Skin epidermis (tissue), 12 donors: ENCODE measurements around the gene F11R.
"Not testable (repeated sequence)": the region's sequence is repeated elsewhere in the genome, so short reads cannot be mapped to it uniquely, and the experiment has no call there.

ENCODE experiments used
- H3K27ac ChIP-seq, 21 experiments: fragments of 200-600 bp; sonication (generic) in 11 of 21; one replicate each; pipeline ENCODE4 v1.5.0; 2020; ENCODE audit warnings: mild to moderate bottlenecking in 3 of 21, inconsistent platforms in 2 of 21, moderate library complexity in 2 of 21
- H3K4me3 ChIP-seq, 7 experiments: fragments of 200-600 bp; sonication (generic) in 2 of 7; one replicate each; pipeline ENCODE4 v1.5.0; 2020; ENCODE audit warnings: inconsistent platforms in 2 of 7, mild to moderate bottlenecking in 2 of 7, moderate library complexity in 1 of 7

The F11R gene

DNA sequence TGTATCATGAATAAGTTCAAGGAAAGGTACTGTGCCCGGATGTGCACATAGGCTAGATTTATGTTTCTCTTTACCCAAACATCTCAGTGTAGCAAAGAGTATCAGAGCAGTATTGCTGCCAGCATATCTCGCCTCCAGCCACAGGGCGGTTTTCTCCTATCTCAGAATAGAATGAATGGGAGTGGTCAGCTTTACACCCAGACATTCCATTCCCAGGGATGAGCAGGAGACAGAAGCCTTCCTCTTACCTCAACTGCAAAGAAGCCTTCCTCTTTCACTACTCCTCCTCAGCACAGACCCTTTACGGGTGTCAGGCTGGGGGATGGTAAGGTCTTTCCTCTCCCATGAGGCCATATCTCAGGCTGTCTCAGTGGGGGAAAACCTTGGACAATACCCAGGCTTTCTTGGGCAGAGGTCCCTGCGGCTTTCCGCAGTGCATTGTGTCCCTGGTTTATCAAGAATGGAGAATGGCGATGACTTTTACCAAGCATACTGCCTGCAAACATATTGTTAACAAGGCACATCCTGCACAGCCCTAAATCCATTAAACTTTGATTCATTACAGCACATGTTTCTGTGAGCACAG lies 73.7 kb downstream of the F11R start:
- H3K4me3 ChIP-seq, H3K27ac ChIP-seq: not testable (repeated sequence)

DNA sequence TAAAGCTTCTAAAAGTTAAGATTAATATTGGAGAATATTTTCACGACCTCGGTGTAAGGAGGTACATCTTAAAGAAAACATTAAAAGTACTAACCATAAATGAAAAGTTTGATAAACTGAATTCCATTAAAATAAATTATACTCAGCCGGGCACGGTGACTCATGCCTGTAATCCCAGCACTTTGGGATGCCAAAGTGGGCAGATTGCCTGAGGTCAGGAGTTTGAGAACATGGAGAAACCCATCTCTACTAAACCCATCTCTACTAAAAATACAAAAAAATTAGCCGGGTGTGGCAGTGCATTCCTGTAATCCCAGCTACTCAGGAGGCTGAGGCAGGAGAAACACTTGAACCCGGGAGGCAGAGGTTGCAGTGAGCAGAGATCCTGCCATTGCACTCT lies 75.1 kb downstream of the F11R start:
- not testable (repeated sequence) for H3K27ac ChIP-seq, H3K4me3 ChIP-seq
